Heart left ventricle (tissue), 16 donors: Measurements from ENCODE around the gene KCNQ4. TPM values are rescaled to one million over a fixed set of nuclear protein-coding genes. Genes with fewer than 3 reads are reported as not detected.

Source experiments
- ATAC-seq, 4 donors: fragments of 200-7000 bp; cut with Tn5 transposase; one replicate each; pipeline ENCODE4 v1.9.1; 2020 to 2022; ENCODE audit warnings: moderate library complexity in 4 of 4, mild to moderate bottlenecking in 3 of 4, moderate number of reproducible peaks in 1 of 4
- DNase-seq, 5 donors: peaks; one replicate each; pipeline ENCODE4 v3.0.0-alpha.2; 2020
- H3K27ac ChIP-seq, 12 donors: fragments of 200-600 bp; sonication (generic) in 4 of 12; one replicate each; pipeline versions ENCODE4 v1.5.0 to v1.8.0; 2016 to 2022; ENCODE audit warnings: mild to moderate bottlenecking in 2 of 12
- H3K27me3 ChIP-seq, 9 donors: fragments of 200-600 bp; sonication (generic) in 2 of 9; one replicate each; pipeline versions ENCODE4 v1.5.1 to v1.8.0; 2016 to 2022; ENCODE audit warnings: mild to moderate bottlenecking in 3 of 9
- H3K36me3 ChIP-seq, 9 donors: fragments of 200-600 bp; sonication (generic) in 2 of 9; one replicate each; pipeline versions ENCODE4 v1.5.0 to v1.8.0; 2018 to 2022; ENCODE audit warnings: mild to moderate bottlenecking in 2 of 9
- H3K4me1 ChIP-seq, 12 donors: fragments of 200-600 bp; sonication (generic) in 4 of 12; one replicate each; pipeline versions ENCODE4 v1.5.0 to v1.8.0; 2016 to 2022; ENCODE audit warnings: mild to moderate bottlenecking in 3 of 12
- H3K4me3 ChIP-seq, 12 donors: fragments of 200-600 bp; sonication (generic) in 4 of 12; one replicate each; pipeline versions ENCODE4 v1.5.0 to v1.8.0; 2017 to 2022; ENCODE audit warnings: mild to moderate bottlenecking in 9 of 12, moderate library complexity in 4 of 12
- H3K9me3 ChIP-seq, 12 donors: fragments of 200-600 bp; sonication (generic) in 4 of 12; one replicate each; pipeline versions ENCODE4 v1.5.0 to v1.8.0; 2016 to 2022; ENCODE audit warnings: mild to moderate bottlenecking in 1 of 12
- POLR2A ChIP-seq, 2 donors: fragments of 450-650 bp; IDR thresholded peaks; one replicate each; pipeline ENCODE4 v1.6.1; 2017; ENCODE audit warnings: antibody characterized with exemption in 2 of 2, mild to moderate bottlenecking in 2 of 2, moderate library complexity in 2 of 2
- WGBS, 4 donors: extraction: QIAGEN DNeasy Blood & Tissue Kit in 2 of 4; methylation state at CpG; one replicate each; pipeline versions ENCODE4 v1.1.5 to v1.1.7; 2013 to 2018; 5-methylcytosine and 5-hydroxymethylcytosine counted together
- intact Hi-C, 10 donors: fragments of 100-400 bp; cut with DNase I; formaldehyde crosslinking; loops; one replicate each; pipeline versions ENCODE4 v1.11.1 to v1.14.2; 2022
- polyA plus RNA-seq, 2 donors: library from polyadenylated mRNA; stranded (reverse); fragments of 200-250 nt; gene quantifications; one replicate each; pipeline ENCODE4 v1.2.3, GENCODE V29; 2013
- total RNA-seq, 9 donors: library from RNA; depleted of rRNA in 2 of 9; stranded (reverse); fragments of >200 nt in 2 of 9; fragmentation: NEBNext Ultra II Directional in 3 of 9; extraction: Animal tissue kit (Norgen Biotek cat#: 25700) in 3 of 9; gene quantifications; one replicate each; pipeline versions ENCODE4 v1.1.0 to v1.2.4, GENCODE V29; 2016 to 2023
- TF ChIP-seq, protein P1 (sequence below), 12 donors: fragments of 200-600 bp; sonication (generic) in 4 of 12; IDR thresholded peaks; one replicate each; pipeline versions ENCODE4 v1.5.0 to v1.8.0; 2018 to 2022; ENCODE audit warnings: antibody characterized with exemption in 12 of 12, mild to moderate bottlenecking in 5 of 12
- donor health status: ischemic (EF 13 %, LVEDD 7.1; RV severe dilation, severe dysfunction).
- donor health status: healthy with polysubstance abuse.
- donor health status: DM: no; HTN: yes; CAD: no.
- donor health status: DM: no; HTN: no; CAD: no.
- donor health status: ischemic (EF 25% LVEDD 6.9; RV normal size, moderate dysfunction).
- donor health status: ischemic (EF 25% LVEDD 5.7; RV mildly dilated, moderate dysfunction).
- donor health status: healthy.
- donor health status: DM: yes; HTN: yes; CAD: no.
- donor health status: ischemic (EF 35%, LVEDD 5.7; RV mildly dilated, moderate dysfunction).
- donor health status: nonischemic (EF 11% LVEDD 7.7; RV severe dilation, severe dysfunction).
- donor health status: DM: yes; HTN: yes; CAD: no.
- donor health status: PGD.
- donor health status: ischemic (EF 29% LVEDD 5.4; RV normal size, mild dysfunction).
- donor health status: nonischemic (EF 23%, LVEDD 6.1; RV moderate dilation, normal function).

Gene KCNQ4
- total and polyA plus RNA-seq, 11 donors, result 1.3 to 4.4 (median 1.9) TPM

DNA sequence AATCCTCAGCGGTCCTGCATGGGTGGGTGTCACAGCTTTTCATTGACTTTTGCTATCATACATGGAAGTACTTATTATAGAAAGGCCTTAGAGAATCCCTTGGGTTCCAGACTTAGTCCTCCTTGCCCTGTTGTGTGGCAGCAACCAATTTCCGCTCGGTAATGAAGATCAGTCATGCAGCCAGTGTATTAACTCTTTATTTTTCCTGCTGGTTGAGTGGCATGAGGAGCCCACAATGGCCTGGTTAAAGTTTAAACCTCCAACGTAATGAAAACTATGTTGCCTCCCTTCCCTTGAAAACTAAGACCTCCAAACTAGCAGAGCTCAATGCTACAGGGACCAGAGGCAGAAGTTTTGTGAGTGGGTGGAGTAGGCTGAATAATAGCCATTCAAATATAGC is 58.6 kb downstream of the KCNQ4 start:
- no peak for DNase-seq
- Histone ChIP-seq H3K36me3 (no peaks in the 10 kb centered on the region), H3K27ac (no peak overlapping the region), H3K9me3 (peaks cover 0 to 9% (median 0%) of the 10 kb centered on the region in 12 donors), H3K4me1 (no peaks in the 10 kb centered on the region), H3K4me3 (no peak overlapping the region), H3K27me3 (no peaks in the 10 kb centered on the region)
- 69 to 93% (median 71%) methylated on average over 4 of the region's 4 CpGs for WGBS, 4 donors
- TF ChIP-seq, protein P1, sequence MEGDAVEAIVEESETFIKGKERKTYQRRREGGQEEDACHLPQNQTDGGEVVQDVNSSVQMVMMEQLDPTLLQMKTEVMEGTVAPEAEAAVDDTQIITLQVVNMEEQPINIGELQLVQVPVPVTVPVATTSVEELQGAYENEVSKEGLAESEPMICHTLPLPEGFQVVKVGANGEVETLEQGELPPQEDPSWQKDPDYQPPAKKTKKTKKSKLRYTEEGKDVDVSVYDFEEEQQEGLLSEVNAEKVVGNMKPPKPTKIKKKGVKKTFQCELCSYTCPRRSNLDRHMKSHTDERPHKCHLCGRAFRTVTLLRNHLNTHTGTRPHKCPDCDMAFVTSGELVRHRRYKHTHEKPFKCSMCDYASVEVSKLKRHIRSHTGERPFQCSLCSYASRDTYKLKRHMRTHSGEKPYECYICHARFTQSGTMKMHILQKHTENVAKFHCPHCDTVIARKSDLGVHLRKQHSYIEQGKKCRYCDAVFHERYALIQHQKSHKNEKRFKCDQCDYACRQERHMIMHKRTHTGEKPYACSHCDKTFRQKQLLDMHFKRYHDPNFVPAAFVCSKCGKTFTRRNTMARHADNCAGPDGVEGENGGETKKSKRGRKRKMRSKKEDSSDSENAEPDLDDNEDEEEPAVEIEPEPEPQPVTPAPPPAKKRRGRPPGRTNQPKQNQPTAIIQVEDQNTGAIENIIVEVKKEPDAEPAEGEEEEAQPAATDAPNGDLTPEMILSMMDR (IDR thresholded peaks at IDR 0.05), result no peak
- TF ChIP-seq POLR2A (IDR thresholded peaks at IDR 0.05), result no peak
- intact Hi-C loops, result loop anchor here in 1 of 10 donors (10.0 kb wide), 1 partner anchor 157 kb away; no protein-coding TSS in a partner anchor
- no peak for ATAC-seq

DNA sequence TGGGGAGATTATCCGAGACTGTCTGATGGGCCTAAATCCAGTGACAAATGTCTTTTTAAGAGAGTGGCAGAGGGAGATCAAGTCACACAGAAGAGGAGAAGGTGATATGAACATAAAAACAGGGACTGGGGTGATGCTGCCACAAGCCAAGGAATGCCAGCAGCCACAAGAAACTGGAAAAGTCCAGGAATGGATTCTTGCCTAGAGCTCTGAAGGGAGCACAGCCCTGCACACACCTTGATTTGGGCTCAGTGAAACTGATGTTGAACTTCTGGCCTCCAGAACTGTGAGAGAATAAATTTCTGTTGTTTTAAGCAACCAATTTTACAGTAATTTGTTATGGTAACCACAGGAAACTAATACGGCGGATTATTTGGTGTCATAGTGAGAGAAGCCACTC is 59.1 kb downstream of the KCNQ4 start:
- H3K27ac ChIP-seq, result no peak overlapping the region
- DNase-seq (no peak), ATAC-seq (no peak)
- H3K9me3 ChIP-seq, result peaks cover 0 to 9% (median 0%) of the 10 kb centered on the region in 12 donors
- WGBS, 4 donors, result 94 to 98% (median 97%) methylated on average over 3 of the region's 3 CpGs
- intact Hi-C loops, result loop anchor here in 1 of 10 donors (10.0 kb wide), 1 partner anchor 158 kb away; no protein-coding TSS in a partner anchor
- no peaks in the 10 kb centered on the region for H3K36me3 ChIP-seq
- H3K27me3 ChIP-seq, result no peaks in the 10 kb centered on the region
- TF ChIP-seq, protein P1 (IDR thresholded peaks at IDR 0.05), result no peak
- no peak for TF ChIP-seq POLR2A (IDR thresholded peaks at IDR 0.05)
- no peaks in the 10 kb centered on the region for H3K4me1 ChIP-seq
- no peak overlapping the region for H3K4me3 ChIP-seq

DNA sequence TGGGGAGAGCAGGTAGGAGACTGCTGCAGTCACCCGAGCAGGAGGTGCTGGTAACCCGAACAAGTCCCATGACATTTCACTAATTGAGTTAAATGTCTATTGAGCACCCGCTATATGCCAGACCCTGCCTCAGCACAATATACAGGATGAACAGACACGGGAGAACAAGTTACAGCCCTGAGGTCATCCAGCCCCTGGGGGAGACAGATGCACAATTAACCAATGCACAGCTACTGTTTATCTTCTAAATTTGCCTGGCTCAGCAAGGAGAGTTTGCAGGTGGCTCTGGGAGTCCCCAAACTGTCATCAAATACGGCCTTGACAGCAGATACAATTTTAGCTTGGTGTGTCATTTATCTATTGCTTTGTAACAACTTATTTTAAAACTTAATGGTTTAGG is 60.5 kb downstream of the KCNQ4 start:
- intact Hi-C loops, result loop anchor here in 1 of 10 donors (10.0 kb wide), 1 partner anchor 159 kb away; no protein-coding TSS in a partner anchor
- Histone ChIP-seq H3K36me3 (no peaks in the 10 kb centered on the region), H3K4me3 (no peak overlapping the region), H3K9me3 (peaks cover 0 to 9% (median 0%) of the 10 kb centered on the region in 12 donors), H3K27me3 (no peaks in the 10 kb centered on the region), H3K4me1 (no peaks in the 10 kb centered on the region), H3K27ac (no peak overlapping the region)
- TF ChIP-seq, protein P1 (IDR thresholded peaks at IDR 0.05), result no peak
- TF ChIP-seq POLR2A (IDR thresholded peaks at IDR 0.05), result no peak
- DNase-seq (no peak), ATAC-seq (no peak)
- 78 to 80% (median 79%) methylated on average over 5 of the region's 5 CpGs for WGBS, 4 donors

DNA sequence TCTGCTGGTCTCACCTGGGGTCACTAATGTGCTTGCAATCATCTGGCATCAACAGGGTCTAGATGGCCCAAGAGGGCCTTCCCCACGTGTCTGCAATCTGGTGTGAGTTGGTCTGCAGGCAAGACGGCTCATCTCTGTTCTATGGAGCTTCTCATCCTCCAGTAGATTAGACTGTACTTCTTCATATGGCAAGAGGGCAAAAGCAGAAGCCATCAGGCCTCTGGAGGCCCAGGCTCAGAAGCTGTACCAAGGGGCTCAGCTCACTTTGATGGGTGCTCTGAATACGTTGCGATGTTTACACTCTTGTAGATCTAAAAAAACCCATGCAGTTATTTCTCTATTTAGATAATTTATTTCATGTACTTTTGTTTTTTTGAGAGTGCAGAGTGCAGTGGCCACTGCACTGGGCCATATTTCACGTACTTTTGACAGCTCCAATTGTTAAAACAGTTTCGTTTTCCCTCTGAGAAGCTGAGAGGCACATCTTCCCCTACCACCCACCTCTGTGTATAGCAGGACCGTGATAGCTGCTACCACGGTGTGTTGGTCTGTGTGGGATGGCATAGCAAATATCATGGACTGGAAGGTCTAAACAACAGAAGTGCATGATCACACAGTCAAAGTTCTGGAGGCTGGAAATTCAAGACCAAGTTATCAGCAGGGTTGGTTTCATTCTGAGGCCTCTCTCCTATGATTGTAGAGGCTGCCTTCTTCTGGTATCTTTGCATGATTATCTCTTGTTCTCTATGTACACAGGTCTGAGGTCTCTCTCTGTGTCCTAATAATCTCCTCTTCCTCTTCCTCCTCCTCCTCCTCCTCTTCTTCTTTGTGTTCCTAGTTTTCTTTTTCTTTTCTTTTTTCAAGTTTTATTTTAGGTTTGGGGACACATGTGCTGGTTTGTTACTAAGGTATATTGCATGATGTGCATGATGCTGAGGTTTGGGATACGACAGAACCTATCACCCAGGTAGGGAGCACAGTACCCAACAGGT is 61.6 kb downstream of the KCNQ4 start:
- ATAC-seq (no peak), DNase-seq (no peak)
- intact Hi-C loops, result loop anchor here in 8 of 10 donors (5.0 to 10.0 kb wide), 6 partner anchors 58 to 233 kb away; partner anchors contain the start of gene KCNQ4 (in 1 of the 8)
- Histone ChIP-seq H3K9me3 (peaks cover 0 to 9% (median 0%) of the 10 kb centered on the region in 12 donors), H3K4me1 (peaks cover 0 to 6% (median 0%) of the 10 kb centered on the region in 12 donors), H3K4me3 (no peak overlapping the region), H3K27ac (no peak overlapping the region), H3K27me3 (no peaks in the 10 kb centered on the region), H3K36me3 (no peaks in the 10 kb centered on the region)
- TF ChIP-seq, protein P1 (IDR thresholded peaks at IDR 0.05), result no peak
- TF ChIP-seq POLR2A (IDR thresholded peaks at IDR 0.05), result no peak
- WGBS, 4 donors, result 81 to 85% (median 84%) methylated on average over 9 of the region's 9 CpGs
